Fibroblast of lung (primary cell): ENCODE results near the gene RFC5.

Source experiments
- CTCF ChIP-seq, 2 donors: IDR thresholded peaks in 1 of 2; conservative IDR thresholded peaks in 1 of 2; 1 replicate in 1 of 2; 2 replicates in 1 of 2; pipeline ENCODE4 v1.5.1; 2011 to 2012; ENCODE audit warnings: low read length in 2 of 2, control low read depth in 1 of 2, inconsistent platforms in 1 of 2, low read depth in 1 of 2, mild to moderate bottlenecking in 1 of 2
- EZH2 ChIP-seq: IDR thresholded peaks from 2 replicates; pipeline ENCODE4 v1.5.1; 2012; ENCODE audit warnings: low read length, control low read depth, mild to moderate bottlenecking; ENCODE audit errors: missing control alignments

DNA sequence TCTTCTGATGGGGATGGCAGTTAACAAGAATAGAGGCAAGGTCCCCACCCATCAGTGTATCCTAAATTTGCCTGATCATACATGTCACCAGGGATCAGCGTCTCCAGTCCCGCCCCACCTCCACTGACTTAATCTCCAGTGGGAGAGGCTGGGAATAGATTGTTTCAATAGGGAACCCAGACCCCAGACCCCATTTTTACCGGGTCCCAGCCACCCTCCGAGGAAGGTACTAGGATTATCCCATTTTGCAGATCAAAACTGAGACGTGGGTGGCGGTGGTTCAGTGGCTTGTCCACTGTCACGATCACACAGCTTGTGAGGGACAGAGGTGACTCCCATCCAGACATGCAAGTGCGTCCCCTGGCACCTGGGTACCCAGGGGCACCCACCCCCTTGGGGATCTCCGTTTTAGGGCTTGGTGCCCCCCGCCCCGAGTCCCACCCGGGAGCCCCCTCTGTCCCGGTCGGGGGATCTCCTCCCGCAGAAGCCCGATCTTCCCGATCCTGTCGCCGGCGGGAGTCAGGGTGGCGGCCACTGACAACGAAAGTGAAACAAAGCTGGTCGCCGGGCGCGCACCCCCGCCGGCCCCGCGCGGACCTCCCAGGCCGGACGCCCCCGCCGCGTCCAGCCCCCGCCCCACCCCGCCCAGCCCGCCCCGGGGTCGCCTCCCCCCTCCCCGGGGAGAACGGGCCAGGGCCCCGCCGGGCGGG is 44.0 kb downstream of the RFC5 start:
- TF ChIP-seq CTCF (conservative IDR thresholded peaks at IDR 0.05 in 1 of 2, IDR thresholded peaks at IDR 0.05 in 1 of 2; ENCODE audit: low read depth in 1 of 2, low read length in 2 of 2): no peak
- TF ChIP-seq EZH2: no peak
